Measurements from ENCODE around the gene COX5A.

DNA sequence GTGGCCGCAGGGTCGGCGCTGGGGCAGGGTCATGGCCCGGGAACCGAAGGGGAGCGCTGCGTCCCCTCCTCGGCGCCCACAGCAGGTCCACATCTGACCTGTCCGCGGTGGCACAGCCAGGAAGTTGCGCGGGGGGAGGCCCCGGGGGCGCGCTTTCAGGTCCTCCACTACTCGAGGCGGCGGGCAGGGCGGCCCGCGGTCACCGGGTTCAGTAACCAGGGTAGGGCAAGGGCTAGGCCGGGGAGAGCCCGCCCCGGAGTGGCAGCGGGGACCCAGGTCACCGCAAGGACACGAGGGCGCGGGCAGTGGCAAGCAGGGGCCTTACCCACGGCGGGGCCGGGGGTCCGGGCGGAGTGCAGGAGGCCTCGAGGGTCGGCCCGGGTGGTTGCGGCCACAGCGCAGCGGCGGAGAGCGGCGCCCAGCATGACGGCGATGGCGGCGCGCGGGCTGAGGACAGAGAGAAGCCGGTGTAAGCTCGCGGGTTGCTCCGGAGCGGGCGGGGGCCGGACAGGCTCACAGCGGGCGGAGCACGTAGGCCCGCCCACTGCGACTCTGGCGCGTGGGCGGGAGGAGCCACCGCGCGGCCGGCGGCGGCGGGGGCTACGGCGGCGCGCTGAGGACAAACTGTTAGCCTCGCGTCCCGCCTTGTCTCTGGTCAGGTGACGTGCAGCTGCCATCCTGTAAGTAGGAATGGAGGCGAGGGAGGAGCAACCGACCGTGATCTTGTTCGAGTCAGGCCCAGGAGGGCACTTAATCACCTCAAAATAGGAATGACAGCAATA, at the start of gene COX5A:
- TF ChIP-seq, protein P1, sequence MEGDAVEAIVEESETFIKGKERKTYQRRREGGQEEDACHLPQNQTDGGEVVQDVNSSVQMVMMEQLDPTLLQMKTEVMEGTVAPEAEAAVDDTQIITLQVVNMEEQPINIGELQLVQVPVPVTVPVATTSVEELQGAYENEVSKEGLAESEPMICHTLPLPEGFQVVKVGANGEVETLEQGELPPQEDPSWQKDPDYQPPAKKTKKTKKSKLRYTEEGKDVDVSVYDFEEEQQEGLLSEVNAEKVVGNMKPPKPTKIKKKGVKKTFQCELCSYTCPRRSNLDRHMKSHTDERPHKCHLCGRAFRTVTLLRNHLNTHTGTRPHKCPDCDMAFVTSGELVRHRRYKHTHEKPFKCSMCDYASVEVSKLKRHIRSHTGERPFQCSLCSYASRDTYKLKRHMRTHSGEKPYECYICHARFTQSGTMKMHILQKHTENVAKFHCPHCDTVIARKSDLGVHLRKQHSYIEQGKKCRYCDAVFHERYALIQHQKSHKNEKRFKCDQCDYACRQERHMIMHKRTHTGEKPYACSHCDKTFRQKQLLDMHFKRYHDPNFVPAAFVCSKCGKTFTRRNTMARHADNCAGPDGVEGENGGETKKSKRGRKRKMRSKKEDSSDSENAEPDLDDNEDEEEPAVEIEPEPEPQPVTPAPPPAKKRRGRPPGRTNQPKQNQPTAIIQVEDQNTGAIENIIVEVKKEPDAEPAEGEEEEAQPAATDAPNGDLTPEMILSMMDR (conservative IDR thresholded peaks at IDR 0.05 in 1 of 2, IDR thresholded peaks at IDR 0.05 in 1 of 2; ENCODE audit: extremely low read depth in 1 of 2, insufficient read depth in 1 of 2, low read depth in 1 of 2, low read length in 2 of 2): no peak
- no peak for TF ChIP-seq EZH2 (IDR thresholded peaks at IDR 0.05; ENCODE audit: borderline replicate concordance, low read length)

Measured in mammary epithelial cell (primary cell).